ENCODE data around the gene GID8. TPM values are rescaled to one million over a fixed set of nuclear protein-coding genes. Genes with fewer than 3 reads are reported as not detected.

GID8 gene
- total and polyA plus RNA-seq, 2 of the 13 experiments (the other 11 are each of a cell fraction or from before 2014, with no cell fraction given), result 39.6 to 59.8 TPM

- TF ChIP-seq SAFB2 (CRISPR knock-in tag; IDR thresholded peaks at IDR 0.05; ENCODE audit: borderline replicate concordance, low read depth) (no peak), ZBTB43 (CRISPR knock-in tag; conservative IDR thresholded peaks at IDR 0.05) (no peak), NFE2L1 (CRISPR knock-in tag; IDR thresholded peaks at IDR 0.05; ENCODE audit: borderline replicate concordance) (peak; percentile 38; the same call in 1 of the 2 replicates), HOXD1 (CRISPR knock-in tag; IDR thresholded peaks at IDR 0.05) (no peak), KMT2B (CRISPR knock-in tag; IDR thresholded peaks at IDR 0.05) (no peak), SMAD3 (CRISPR knock-in tag; IDR thresholded peaks at IDR 0.05) (no peak), ZBTB3 (CRISPR knock-in tag; IDR thresholded peaks at IDR 0.05; ENCODE audit: borderline replicate concordance, low read depth) (no peak), SYNCRIP (IDR thresholded peaks at IDR 0.05; ENCODE audit: insufficient read depth, low read depth, low read length) (no peak), ZNF546 (CRISPR knock-in tag; conservative IDR thresholded peaks at IDR 0.05) (peak; percentile 54; the same call in 1 of the 2 replicates), ZNF550 (CRISPR knock-in tag; IDR thresholded peaks at IDR 0.05; ENCODE audit: borderline replicate concordance) (no peak), ERF (CRISPR knock-in tag; IDR thresholded peaks at IDR 0.05) (no peak), ZNF17 (CRISPR knock-in tag; IDR thresholded peaks at IDR 0.05) (no peak), TCF7 (IDR thresholded peaks at IDR 0.05; ENCODE audit: low read depth) (no peak), FUBP1 (CRISPR knock-in tag; IDR thresholded peaks at IDR 0.05; ENCODE audit: borderline replicate concordance) (no peak), RXRB (CRISPR knock-in tag; IDR thresholded peaks at IDR 0.05; ENCODE audit: borderline replicate concordance) (no peak), RXRA (CRISPR knock-in tag; IDR thresholded peaks at IDR 0.05) (no peak)
- TF ChIP-seq, protein P1, sequence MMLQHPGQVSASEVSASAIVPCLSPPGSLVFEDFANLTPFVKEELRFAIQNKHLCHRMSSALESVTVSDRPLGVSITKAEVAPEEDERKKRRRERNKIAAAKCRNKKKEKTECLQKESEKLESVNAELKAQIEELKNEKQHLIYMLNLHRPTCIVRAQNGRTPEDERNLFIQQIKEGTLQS (CRISPR knock-in tag; IDR thresholded peaks at IDR 0.05), result no peak
- TF ChIP-seq, protein P2, sequence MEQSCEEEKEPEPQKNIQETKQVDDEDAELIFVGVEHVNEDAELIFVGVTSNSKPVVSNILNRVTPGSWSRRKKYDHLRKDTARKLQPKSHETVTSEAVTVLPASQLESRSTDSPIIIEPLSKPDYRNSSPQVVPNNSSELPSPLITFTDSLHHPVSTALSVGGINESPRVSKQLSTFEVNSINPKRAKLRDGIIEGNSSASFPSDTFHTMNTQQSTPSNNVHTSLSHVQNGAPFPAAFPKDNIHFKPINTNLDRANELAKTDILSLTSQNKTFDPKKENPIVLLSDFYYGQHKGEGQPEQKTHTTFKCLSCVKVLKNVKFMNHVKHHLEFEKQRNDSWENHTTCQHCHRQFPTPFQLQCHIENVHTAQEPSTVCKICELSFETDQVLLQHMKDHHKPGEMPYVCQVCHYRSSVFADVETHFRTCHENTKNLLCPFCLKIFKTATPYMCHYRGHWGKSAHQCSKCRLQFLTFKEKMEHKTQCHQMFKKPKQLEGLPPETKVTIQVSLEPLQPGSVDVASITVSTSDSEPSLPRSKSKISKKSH (CRISPR knock-in tag; IDR thresholded peaks at IDR 0.05; ENCODE audit: borderline replicate concordance), result 0 out of 2 replicates have a peak, but pooled peaks have one; percentile 15
- TF ChIP-seq, protein P3, sequence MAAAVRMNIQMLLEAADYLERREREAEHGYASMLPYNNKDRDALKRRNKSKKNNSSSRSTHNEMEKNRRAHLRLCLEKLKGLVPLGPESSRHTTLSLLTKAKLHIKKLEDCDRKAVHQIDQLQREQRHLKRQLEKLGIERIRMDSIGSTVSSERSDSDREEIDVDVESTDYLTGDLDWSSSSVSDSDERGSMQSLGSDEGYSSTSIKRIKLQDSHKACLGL (CRISPR knock-in tag; IDR thresholded peaks at IDR 0.05), result no peak; the same call in 1 of the 2 replicates
These were observed 18.6 kb downstream of the GID8 start (continued) for GRCh38 chr20:62956387-62957135.
